Heart left ventricle (tissue), 13 donors: ENCODE data around the gene MGST2.

Experiments
- CTCF ChIP-seq, 12 donors: fragments of 200-600 bp; sonication (generic) in 4 of 12; IDR thresholded peaks; one replicate each; pipeline versions ENCODE4 v1.5.0 to v1.8.0; 2018 to 2022; ENCODE audit warnings: antibody characterized with exemption in 12 of 12, mild to moderate bottlenecking in 5 of 12
- POLR2A ChIP-seq, 2 donors: fragments of 450-650 bp; IDR thresholded peaks; one replicate each; pipeline ENCODE4 v1.6.1; 2017; ENCODE audit warnings: antibody characterized with exemption in 2 of 2, mild to moderate bottlenecking in 2 of 2, moderate library complexity in 2 of 2
- donor health status: ischemic (EF 13 %, LVEDD 7.1; RV severe dilation, severe dysfunction).
- donor health status: DM: no; HTN: yes; CAD: no.
- donor health status: DM: no; HTN: no; CAD: no.
- donor health status: ischemic (EF 25% LVEDD 6.9; RV normal size, moderate dysfunction).
- donor health status: ischemic (EF 25% LVEDD 5.7; RV mildly dilated, moderate dysfunction).
- donor health status: ischemic (EF 35%, LVEDD 5.7; RV mildly dilated, moderate dysfunction).
- donor health status: nonischemic (EF 11% LVEDD 7.7; RV severe dilation, severe dysfunction).
- donor health status: DM: yes; HTN: yes; CAD: no.
- donor health status: PGD.
- donor health status: ischemic (EF 29% LVEDD 5.4; RV normal size, mild dysfunction).
- donor health status: nonischemic (EF 23%, LVEDD 6.1; RV moderate dilation, normal function).

GRCh38 chr4:139656614-139657486, 8.8 kb upstream of the MGST2 start:
- peak; percentile 68 to 88 (median 81) for TF ChIP-seq CTCF (IDR thresholded peaks at IDR 0.05)
- TF ChIP-seq POLR2A (IDR thresholded peaks at IDR 0.05): no peak
